Stimulated activated naive CD8-positive, alpha-beta T cell treated with anti-CD3 and anti-CD28 coated beads, Interleukin-15, amount 100 ng/mL, for 72 hours (primary cell): ENCODE results near the gene CDC37L1.
"Not testable (repeated sequence)": the region's sequence is repeated elsewhere in the genome, so short reads cannot be mapped to it uniquely, and the experiment has no call there.

ENCODE experiments used
- ATAC-seq: fragments of 150-1000 bp; cut with Tn5 transposase; 2 replicates; pipeline ENCODE4 v1.10.0; 2021; ENCODE audit warnings: mild to moderate bottlenecking, moderate library complexity
- DNase-seq, 2 donors: peaks; one replicate each; pipeline ENCODE4 v3.0.0; 2021 to 2022
- H3K27ac Mint-ChIP-seq, 2 donors: one replicate each; pipeline ENCODE4 v1.8.0; 2022; ENCODE audit warnings: mild to moderate bottlenecking in 2 of 2, mixed read lengths in 2 of 2, moderate library complexity in 2 of 2
- H3K27me3 Mint-ChIP-seq: one replicate; pipeline ENCODE4 v1.8.0; 2022; ENCODE audit warnings: mixed read lengths
- H3K4me1 Mint-ChIP-seq: one replicate; pipeline ENCODE4 v1.8.0; 2022; ENCODE audit warnings: mild to moderate bottlenecking, mixed read lengths
- H3K4me3 Mint-ChIP-seq, 2 donors: one replicate each; pipeline ENCODE4 v1.8.0; 2022; ENCODE audit warnings: mild to moderate bottlenecking in 2 of 2, mixed read lengths in 2 of 2, moderate library complexity in 1 of 2
- H3K9me3 Mint-ChIP-seq, 2 donors: one replicate each; pipeline ENCODE4 v1.8.0; 2022; ENCODE audit warnings: mixed read lengths in 2 of 2

The CDC37L1 gene

DNA sequence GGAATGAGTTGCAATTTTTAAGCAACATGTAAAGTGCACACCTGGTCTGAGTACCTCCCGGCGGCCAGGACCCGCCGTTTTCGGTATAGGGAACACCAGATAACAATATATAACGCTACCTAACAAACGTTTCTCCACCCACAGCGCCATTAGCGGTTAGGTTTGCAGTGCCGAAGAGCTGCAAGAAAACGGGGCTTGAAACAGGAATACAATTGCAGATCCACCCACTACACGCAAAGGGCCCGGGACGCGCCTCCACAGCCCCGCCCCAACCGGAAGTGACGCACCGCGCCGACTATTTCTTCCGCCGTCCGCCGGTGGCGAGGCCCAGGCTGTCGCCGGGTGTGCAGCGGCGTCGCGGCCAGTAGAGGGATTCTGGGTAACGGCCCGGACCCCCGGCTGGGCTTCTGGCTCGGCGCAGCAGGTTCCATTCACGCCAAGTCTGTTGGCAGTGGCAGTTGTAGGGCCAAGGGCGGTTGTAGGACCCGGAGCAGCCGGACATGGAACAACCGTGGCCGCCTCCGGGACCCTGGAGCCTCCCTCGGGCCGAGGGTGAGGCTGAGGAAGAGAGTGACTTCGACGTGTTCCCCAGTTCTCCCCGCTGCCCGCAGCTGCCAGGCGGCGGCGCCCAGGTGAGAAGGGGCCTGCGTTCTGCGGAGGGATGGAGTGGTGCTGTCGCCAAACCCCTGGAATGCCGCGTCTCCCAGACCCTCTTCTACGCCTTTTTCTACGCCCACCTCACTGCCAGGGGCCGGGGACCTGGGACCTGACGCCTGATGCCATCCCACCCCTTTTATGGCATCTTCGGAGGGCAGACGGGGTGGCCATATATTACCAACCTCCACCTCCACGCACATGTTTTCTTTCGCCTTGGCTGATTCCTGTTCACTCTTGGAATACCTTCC lies at the start of gene CDC37L1:
Gene CDC37L1, plus strand, starts transcription at position 302 of the 905 bp plus-strand sequence. Its CDS starts 199 bp downstream, at position 501.
- Mint-ChIP-seq H3K27me3 (no peaks in the 10 kb centered on the region), H3K4me1 (peaks cover 9% of the 10 kb centered on the region), H3K9me3 (no peaks in the 10 kb centered on the region), H3K4me3 (no peak within 1 kb of the TSS), H3K27ac (no peak within 1 kb of the TSS)
- ATAC-seq (peak; percentile 97), DNase-seq (peak; percentile 98 to 99)

DNA sequence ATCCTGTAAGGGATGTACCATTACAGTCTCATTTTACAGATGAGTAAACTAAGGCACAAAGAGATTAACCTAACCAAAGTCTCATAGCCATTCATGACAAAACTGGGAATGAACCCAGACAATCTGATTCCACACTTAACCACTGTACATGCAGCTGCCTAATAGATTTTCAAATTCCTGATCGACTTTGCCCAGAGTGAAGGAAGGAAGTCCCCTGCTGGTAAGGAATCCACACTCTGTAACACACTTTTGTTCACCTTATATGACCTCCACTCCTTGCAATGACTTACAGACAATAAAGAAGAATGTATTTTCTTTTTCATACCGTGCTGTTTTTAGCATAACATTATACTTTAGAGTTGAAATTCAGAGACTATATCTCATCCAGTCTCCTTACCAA lies 48.5 kb upstream of the CDC37L1 start:
- Mint-ChIP-seq H3K9me3 (no peaks in the 10 kb centered on the region), H3K4me3 (no peak overlapping the region), H3K27ac (no peak overlapping the region), H3K27me3 (no peaks in the 10 kb centered on the region), H3K4me1 (peaks cover 5% of the 10 kb centered on the region)
- DNase-seq, result no peak
- no peak for ATAC-seq

DNA sequence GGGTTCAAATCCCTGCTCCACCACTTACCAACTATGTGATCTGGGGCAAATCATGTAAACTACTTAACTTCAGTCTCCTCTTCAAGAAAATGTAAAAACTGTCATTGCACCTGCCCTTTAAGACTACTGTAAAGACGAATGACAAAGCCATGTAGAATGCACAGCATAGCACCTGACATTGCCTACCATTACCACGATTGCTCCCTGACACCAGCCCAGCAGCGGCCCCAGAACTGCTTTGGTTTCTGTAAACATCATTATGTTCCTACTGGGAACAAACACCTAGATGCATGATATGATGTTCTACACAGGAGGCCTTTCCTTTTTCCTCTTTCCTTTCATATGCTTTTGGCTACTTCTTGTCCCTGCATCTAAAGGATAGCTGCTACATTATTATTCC lies 40.4 kb upstream of the CDC37L1 start:
- no peaks in the 10 kb centered on the region for H3K4me1 Mint-ChIP-seq
- DNase-seq (no peak), ATAC-seq (no peak)
- H3K4me3 Mint-ChIP-seq, result no peak overlapping the region
- no peaks in the 10 kb centered on the region for H3K9me3 Mint-ChIP-seq
- no peak overlapping the region for H3K27ac Mint-ChIP-seq
- no peaks in the 10 kb centered on the region for H3K27me3 Mint-ChIP-seq

DNA sequence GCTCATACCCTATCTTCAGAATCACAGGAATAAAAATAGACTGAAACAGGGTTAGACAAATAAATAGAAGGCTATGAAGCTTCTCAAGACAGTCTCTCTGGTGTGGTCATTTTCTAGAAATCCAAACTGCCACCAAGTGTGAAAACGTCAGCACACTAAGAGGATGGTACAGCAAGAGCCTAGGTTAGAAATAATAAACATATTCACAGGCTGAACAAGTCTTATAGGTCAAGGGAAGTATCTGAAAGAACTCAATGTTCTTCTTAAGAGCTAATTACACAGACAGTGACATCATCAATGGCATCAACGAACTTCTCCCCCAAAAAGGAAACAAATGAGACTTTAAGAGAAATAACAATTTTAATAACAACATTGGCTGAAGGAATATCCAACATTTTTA lies 39.9 kb upstream of the CDC37L1 start:
- Mint-ChIP-seq H3K4me1 (peaks cover 1% of the 10 kb centered on the region), H3K4me3 (no peak overlapping the region), H3K9me3 (no peaks in the 10 kb centered on the region), H3K27ac (no peak overlapping the region), H3K27me3 (no peaks in the 10 kb centered on the region)
- no peak for DNase-seq
- ATAC-seq, result no peak

DNA sequence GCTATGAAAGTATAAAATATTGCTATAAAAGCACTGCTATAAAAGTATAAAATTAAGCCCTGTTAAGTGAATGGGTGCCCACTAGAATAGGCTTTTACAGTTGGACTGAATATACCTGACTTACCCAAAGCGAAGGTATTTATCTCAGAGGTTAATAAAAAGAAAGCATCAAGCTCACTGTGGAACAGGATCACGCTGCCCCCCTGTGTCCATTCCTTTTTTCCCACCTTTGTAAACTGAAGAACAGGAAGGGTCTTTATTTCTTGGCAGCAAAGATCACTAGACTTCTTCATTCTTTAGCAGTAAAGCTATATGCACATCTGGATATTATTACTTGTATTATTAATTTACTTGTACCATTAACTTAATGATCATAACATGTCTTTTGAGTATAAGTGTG lies 39.3 kb upstream of the CDC37L1 start:
- DNase-seq (peak; percentile 28 to 45), ATAC-seq (peak; percentile 64)
- Mint-ChIP-seq H3K27me3 (no peaks in the 10 kb centered on the region), H3K4me3 (no peak overlapping the region), H3K9me3 (no peaks in the 10 kb centered on the region), H3K4me1 (peaks cover 6% of the 10 kb centered on the region), H3K27ac (no peak overlapping the region)

DNA sequence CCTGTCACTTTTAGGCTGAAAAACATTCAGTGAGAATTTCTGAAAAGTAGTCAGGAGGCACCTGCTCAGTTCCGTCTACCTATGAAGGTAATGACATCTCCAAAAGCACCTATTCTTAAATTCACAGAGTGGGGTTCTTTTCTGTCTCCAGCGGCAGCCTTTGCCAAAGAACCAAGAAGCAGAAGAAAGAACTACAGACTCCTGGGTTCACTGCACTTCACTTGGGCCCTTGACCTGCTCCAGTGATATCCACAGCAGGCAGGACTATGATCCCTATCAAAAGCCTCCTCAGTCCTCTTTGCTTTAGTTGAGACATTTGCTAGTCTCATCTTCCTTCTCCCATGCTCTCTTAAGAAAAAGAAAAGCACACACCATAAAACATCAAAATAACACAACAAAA lies 37.0 kb upstream of the CDC37L1 start:
- Mint-ChIP-seq H3K9me3 (no peaks in the 10 kb centered on the region), H3K27me3 (no peaks in the 10 kb centered on the region), H3K4me3 (no peak overlapping the region), H3K4me1 (peaks cover 6% of the 10 kb centered on the region), H3K27ac (no peak overlapping the region)
- DNase-seq (no peak), ATAC-seq (no peak)

DNA sequence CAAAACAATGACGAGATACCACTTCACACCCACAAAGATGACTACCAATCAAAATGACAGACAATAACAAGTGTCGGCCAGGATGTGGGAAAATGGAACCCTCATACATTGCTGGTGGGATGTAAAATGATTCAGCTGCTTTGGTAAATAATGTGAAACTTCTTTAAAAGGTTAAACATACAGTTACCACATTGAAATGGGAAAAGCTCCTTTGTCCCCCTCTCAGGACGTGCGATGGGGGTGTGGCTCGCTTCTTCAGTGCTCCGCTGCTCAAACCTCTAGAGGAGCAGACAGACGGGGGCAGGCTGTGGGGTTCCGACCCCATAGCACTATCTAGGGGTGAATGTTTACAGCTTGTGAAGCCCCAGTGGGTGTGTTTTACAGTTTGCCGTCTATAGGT lies 25.3 kb upstream of the CDC37L1 start:
- DNase-seq, result peak in 1 of 2 donors; percentile 20
- H3K4me1 Mint-ChIP-seq, result peaks cover 27% of the 10 kb centered on the region
- no peak overlapping the region for H3K27ac Mint-ChIP-seq
- no peaks in the 10 kb centered on the region for H3K27me3 Mint-ChIP-seq
- no peaks in the 10 kb centered on the region for H3K9me3 Mint-ChIP-seq
- no peak overlapping the region for H3K4me3 Mint-ChIP-seq
- peak; percentile 82 for ATAC-seq

DNA sequence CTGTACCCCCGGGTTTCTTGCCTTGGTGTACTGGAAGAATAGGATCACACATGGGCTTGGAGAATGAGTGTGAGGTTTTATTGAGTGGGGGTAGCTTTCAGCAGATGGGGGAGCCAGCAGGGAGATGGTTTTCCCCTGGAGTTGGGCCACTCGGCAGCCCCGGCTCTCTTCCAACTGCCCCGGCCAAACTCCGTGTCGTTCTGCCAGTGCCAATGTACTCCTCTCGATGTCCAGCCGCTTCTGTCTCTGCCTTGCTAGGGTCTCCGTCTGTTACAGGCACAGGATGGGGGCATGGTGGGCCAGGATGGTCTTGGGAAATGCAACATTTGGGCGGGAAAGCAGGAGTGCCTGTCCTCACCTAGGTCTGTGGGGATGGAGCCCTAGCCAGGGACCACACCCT lies 24.8 kb upstream of the CDC37L1 start:
- no peaks in the 10 kb centered on the region for H3K9me3 Mint-ChIP-seq
- no peak overlapping the region for H3K27ac Mint-ChIP-seq
- DNase-seq (no peak), ATAC-seq (no peak)
- H3K4me3 Mint-ChIP-seq, result no peak overlapping the region
- H3K4me1 Mint-ChIP-seq, result peaks cover 27% of the 10 kb centered on the region
- no peaks in the 10 kb centered on the region for H3K27me3 Mint-ChIP-seq

DNA sequence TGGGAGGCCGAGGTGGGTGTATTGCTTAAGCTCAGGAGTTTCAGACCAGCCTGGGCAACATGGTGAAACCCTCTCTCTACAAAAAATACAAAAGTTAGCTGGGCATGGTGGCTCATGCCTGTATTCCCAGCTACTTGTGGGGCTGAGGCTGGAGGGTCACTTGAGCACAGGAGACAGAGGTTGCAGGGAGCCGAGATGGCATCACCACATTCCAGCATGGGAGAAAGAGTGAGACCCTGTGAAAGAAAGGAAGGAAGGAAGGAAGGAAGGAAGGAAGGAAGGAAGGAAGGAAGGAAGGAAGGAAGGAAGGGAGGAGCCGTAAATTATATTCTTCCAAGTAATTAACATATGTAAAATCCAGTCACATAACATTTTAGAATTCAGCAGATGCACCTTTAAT lies 23.2 kb upstream of the CDC37L1 start:
- not testable (repeated sequence) for H3K27me3 Mint-ChIP-seq, H3K9me3 Mint-ChIP-seq, H3K4me3 Mint-ChIP-seq, ATAC-seq, DNase-seq, H3K27ac Mint-ChIP-seq
- H3K4me1 Mint-ChIP-seq, result peaks cover 25% of the 10 kb centered on the region

DNA sequence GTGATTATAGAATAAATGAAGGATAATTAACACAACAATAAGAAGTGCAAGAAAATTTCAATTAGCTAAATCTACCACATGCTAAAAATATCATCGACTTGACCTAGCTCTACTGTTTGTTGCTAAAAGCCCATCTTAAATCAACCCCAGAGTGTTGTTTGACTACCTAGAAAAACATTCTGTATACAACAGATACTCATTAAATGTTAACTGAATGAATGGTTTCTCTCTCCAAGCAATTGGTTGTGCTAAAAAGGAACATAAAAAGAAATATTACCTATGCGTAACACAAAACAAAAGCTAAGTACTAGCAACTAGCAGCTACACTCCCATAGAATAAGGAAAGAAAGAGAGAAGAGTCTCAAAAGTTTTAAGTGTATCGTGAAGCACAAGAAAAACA lies 22.7 kb upstream of the CDC37L1 start:
- no peak for DNase-seq
- no peak for ATAC-seq
- peaks cover 26% of the 10 kb centered on the region for H3K4me1 Mint-ChIP-seq
- no peak overlapping the region for H3K27ac Mint-ChIP-seq
- no peaks in the 10 kb centered on the region for H3K9me3 Mint-ChIP-seq
- H3K27me3 Mint-ChIP-seq, result no peaks in the 10 kb centered on the region
- H3K4me3 Mint-ChIP-seq, result no peak overlapping the region

DNA sequence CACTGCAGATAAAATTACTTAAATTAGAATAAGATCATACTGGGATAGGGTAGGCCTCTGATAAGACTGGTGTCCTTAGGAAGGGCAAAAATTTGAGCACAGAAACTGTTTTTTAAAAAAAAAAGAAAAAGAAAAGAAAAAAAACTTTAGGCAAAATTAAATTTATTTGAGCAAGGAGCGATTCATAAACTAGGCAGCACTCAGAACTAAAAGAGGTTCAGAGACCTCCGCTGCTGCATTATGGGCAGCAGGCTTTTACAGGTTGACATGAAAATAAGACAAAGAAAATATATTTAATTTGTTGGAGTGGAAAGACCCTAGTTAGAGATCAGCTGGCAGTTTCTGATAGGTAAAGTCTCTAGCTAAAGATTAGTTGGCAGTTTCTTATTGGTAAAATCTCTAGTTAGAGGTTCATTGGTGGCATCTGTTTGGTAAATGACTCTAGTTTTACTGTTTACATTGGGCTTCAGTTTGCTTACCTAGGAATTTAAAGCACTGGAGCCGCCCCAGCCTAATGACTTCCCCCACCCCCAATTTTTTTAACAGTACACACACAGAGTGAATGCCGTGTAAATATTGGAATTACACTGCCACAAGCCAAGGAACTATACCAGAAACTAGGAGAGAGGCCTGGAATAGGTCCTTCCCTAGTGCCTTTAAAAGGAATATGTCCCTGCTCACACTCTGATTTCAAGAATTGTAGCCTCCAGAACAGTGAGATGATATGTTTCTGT lies 21.8 kb upstream of the CDC37L1 start:
- Mint-ChIP-seq H3K4me3 (no peak overlapping the region), H3K27ac (no peak overlapping the region), H3K27me3 (no peaks in the 10 kb centered on the region), H3K4me1 (peaks cover 29% of the 10 kb centered on the region), H3K9me3 (no peaks in the 10 kb centered on the region)
- ATAC-seq (no peak), DNase-seq (no peak)

DNA sequence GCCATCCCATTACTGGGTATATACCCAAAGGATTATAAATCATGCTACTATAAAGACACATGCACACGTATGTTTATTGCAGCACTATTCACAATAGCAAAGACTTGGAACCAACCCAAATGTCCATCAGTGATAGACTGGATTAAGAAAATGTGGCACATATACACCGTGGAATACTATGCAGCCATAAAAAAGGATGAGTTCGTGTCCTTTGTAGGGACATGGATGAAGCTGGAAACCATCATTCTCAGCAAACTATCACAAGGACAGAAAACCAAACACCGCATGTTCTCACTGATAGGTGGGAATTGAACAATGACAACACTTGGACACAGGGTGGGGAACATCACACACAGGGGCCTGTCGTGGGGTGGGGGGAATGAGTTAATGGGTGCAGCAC lies 18.7 kb upstream of the CDC37L1 start:
- not testable (repeated sequence) for H3K4me3 Mint-ChIP-seq

DNA sequence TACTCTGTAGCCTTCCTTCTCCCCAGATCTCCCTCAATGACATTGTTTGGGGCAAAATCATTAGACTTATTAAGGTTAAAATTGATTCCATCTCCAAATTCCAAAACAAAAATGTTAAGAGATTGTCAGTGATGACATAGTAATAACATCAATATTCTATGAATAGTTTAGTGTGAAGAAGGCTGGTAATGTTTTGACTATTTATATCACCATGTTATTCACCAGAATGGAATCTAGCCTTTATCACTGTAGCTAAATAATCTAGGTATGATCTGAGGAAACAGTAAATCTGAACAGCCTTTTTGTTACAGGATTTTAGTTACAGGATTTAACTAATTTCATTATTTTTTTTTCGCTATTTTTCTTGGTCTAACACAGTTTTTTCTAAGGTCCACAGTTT lies 18.2 kb upstream of the CDC37L1 start:
- Mint-ChIP-seq H3K4me1 (peaks cover 47% of the 10 kb centered on the region), H3K4me3 (peak overlapping the region; percentile 89 to 96), H3K27me3 (no peaks in the 10 kb centered on the region), H3K9me3 (no peaks in the 10 kb centered on the region), H3K27ac (no peak overlapping the region)
- DNase-seq (no peak), ATAC-seq (no peak)

More for the DNA sequence above, 18.7 kb upstream of the CDC37L1 start:
- peaks cover 42% of the 10 kb centered on the region for H3K4me1 Mint-ChIP-seq
- H3K27me3 Mint-ChIP-seq, H3K9me3 Mint-ChIP-seq, DNase-seq, H3K27ac Mint-ChIP-seq, ATAC-seq: not testable (repeated sequence)

DNA sequence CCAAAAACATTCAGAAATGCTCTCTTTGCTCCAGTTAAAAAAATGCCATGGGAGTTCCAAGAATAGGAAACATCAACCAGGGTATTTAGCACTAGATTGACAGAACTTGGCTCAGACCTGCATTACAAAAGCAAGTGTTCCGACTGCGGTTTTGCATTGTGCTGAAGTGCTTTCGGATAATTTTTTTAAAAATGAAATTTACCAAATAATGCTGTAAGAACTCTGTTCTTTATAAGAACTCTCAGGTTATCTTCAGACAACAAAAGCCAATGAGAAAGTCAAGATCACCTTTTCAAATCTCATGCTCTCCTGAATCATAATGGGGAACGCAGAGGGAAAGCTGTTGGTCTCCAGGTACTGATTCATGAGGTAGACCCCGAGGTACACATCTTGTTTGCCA lies 17.8 kb upstream of the CDC37L1 start:
- Mint-ChIP-seq H3K9me3 (no peaks in the 10 kb centered on the region), H3K4me1 (peaks cover 51% of the 10 kb centered on the region), H3K27ac (peak overlapping the region; percentile 8 to 93), H3K4me3 (peak overlapping the region; percentile 89 to 96), H3K27me3 (no peaks in the 10 kb centered on the region)
- no peak for DNase-seq
- no peak for ATAC-seq

DNA sequence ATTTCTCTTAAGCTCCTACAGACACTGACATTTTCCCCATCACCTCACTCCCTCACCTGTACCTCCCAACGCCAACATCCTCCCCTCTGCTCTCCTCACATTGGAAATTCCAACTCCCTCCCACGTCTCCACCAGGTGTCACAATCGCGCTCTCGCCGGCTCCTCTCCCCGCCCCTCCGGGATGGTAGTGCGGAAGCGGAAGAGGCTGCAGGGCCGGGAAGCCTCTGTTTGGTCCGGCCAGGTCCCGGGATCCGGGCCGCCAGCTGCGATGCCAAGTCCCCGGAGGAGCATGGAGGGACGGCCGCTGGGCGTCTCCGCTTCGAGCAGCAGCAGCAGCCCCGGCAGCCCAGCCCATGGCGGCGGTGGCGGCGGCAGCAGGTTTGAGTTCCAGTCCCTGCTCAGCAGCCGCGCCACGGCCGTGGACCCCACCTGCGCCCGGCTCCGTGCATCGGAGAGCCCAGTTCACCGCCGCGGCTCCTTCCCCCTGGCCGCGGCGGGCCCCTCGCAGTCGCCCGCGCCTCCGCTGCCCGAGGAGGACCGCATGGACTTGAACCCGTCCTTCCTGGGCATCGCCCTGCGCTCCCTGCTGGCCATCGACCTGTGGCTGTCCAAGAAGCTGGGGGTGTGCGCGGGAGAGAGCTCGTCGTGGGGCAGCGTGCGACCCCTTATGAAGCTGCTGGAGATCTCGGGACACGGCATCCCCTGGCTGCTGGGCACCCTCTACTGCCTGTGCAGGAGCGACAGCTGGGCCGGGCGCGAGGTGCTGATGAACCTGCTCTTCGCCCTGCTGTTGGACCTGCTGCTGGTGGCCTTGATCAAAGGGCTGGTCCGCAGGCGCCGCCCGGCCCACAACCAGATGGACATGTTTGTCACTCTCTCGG lies 17.0 kb upstream of the CDC37L1 start, which contains the start of gene PLPP6:
Gene PLPP6, plus strand, starts transcription at position 187 of the 881 bp plus-strand sequence. Its CDS starts 82 bp downstream, at position 269.
- H3K9me3 Mint-ChIP-seq, result no peaks in the 10 kb centered on the region
- H3K27ac Mint-ChIP-seq, result peak within 1 kb of the TSS; percentile 77 to 93
- no peaks in the 10 kb centered on the region for H3K27me3 Mint-ChIP-seq
- DNase-seq, result peak; percentile 62 to 72
- H3K4me1 Mint-ChIP-seq, result peaks cover 59% of the 10 kb centered on the region
- peak; percentile 81 for ATAC-seq
- peak within 1 kb of the TSS; percentile 89 to 96 for H3K4me3 Mint-ChIP-seq
